Suprapubic skin (tissue), 4 donors: ENCODE results near the gene TMCO4.

Source experiments
- EP300 ChIP-seq: sonication (generic); formaldehyde crosslinking; IDR thresholded peaks from one replicate; pipeline ENCODE4 v1.6.1; 2017; ENCODE audit warnings: antibody characterized with exemption
- POLR2A ChIP-seq, 2 donors: fragments of 450-650 bp; IDR thresholded peaks; one replicate each; pipeline ENCODE4 v1.6.1; 2017; ENCODE audit warnings: antibody characterized with exemption in 2 of 2, mild to moderate bottlenecking in 2 of 2, moderate library complexity in 2 of 2
- POLR2AphosphoS5 ChIP-seq, 3 donors: sonication (generic); formaldehyde crosslinking; IDR thresholded peaks; one replicate each; pipeline ENCODE4 v1.6.1; 2017; ENCODE audit warnings: antibody characterized with exemption in 3 of 3

DNA sequence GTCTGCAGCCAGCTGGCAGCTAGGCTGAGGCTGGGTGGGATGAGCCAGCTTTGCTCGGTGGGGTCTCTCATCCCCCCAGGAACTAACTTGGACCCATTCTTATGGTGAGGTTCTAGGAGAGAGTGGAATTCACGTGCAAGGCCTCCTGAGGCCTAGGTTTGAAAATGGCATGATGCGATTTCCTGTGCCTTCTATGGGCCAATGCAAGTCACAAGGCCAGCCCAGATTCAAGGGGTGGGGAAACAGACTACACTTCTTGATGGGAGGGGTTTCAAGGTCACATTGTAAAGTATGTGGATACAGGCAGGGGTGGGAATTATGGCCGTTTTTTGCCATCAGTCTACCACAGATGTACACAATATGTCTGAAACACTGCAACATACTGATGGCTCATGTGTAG lies 86.8 kb downstream of the TMCO4 start:
- no peak for TF ChIP-seq POLR2A (IDR thresholded peaks at IDR 0.05)
- TF ChIP-seq EP300, result no peak
- TF ChIP-seq POLR2AphosphoS5 (IDR thresholded peaks at IDR 0.05), result no peak
